GM15510 (cell line): ENCODE results near the gene ZNF780A.

Experiments
- POLR2A ChIP-seq: IDR thresholded peaks from 3 replicates; pipeline ENCODE4 v1.6.1; 2011; ENCODE audit warnings: borderline replicate concordance; ENCODE audit not compliant: insufficient read length; ENCODE audit errors: extremely low read depth

The ZNF780A gene

DNA sequence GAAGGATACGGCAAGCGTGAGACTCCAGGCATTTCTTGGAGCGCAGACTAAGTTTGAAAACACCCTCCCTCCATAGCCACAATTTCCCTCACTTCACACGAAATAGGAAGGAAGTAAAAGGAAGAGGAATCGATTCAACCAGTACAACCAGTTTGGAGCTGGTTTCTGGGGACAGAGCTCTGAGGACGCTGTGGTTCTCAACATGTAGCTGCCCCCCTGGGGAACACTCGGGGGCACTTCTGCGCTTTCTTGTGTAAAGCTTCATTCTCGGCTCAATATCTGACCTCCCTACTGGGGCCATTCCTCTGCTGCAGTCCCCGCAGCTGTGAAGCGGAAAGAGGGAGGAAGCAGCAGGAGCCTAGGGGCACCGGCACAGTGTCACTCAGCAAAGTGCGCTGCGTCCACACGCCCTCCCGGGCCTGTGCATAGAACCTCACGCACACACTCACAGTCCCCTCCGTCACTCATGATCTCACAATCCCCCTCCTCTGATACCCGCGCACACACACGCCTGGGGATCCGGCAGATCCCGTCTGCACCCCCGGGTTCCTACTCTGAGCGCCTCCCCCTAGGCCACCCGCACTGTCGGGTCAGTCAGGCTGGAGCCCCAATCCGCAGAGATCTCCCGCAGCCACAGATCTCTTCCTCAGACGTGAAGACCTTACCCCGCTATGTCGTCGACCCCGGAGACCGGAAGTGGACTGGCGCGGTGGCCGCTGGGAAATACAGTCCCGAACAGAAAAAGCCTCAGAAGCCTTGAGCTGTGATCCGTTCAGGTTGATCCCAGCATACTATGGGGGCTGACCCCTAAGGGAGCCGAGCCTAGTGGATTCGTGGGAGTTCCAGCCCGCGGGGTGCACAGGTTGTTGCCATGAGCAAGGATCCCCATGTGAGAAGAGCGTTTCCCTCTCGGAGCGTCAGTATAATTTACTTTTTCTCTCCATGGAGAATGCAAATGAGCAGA lies at the start of gene ZNF780A:
Gene ZNF780A (minus strand): TSS at position 703 of the 964 bp plus-strand sequence. CDS start 6,190 bp downstream, outside the sequence.
- TF ChIP-seq POLR2A, result peak; percentile 80

- no peak for TF ChIP-seq POLR2A
These were observed 49.0 kb upstream of the ZNF780A start for GRCh38 chr19:40139533-40140287.

DNA sequence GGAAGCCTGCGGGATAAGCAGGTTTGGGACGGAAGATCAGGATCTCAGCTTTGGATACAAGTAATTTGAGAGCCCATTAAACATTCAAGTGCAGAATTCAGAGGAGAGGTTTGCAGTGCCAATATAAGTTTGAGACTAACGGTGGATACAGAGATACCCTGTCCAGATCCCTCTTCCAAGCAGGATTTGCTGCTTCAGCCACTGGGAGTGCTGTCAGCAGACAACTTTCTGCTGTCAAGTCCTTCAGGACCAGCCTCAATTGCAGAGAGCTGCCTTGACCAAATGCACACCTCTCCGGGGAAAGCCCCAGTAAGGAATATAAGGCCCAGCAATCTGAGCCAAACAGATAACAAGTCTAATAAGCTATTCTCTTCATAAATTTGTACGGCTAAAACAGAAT lies 46.1 kb upstream of the ZNF780A start:
- no peak for TF ChIP-seq POLR2A

DNA sequence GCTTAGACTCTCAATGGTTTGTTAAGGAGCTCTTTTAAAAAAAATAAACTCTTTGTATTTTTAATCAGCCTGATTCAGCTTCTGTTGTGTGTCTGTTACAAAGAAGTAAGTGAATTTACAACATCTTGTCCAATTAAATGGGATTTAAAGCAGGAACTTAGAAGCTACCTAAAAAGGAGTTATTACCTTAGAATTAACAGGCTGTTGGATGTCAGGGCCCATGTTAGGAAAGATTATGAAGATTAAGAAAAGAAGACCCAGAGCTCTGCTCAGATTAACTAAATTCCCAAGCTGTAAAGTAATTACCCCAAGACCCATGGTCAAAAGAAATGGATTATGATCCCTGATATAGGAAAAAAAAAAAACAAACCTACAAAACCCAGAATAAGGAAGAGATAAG lies 44.1 kb upstream of the ZNF780A start:
- no peak for TF ChIP-seq POLR2A

DNA sequence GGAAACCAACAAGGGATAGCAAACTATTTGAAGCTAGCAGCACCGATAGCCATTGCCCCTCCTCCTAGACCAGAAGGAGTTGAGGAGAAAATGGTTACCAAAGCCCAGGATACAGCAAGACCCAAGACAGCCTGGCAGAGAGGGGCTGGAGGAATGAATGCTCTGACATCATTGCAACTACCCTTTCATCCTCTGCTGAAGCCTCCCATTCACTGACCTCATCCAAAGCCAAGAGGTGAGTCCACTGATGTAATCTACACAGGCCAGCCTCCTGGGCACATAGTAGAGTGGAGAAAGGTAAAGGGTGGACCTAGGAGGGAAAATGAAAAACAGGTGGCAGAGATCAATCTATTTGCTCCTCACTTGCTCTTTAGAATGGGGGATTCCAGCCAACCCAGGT lies 42.7 kb upstream of the ZNF780A start:
- no peak for TF ChIP-seq POLR2A

- no peak for TF ChIP-seq POLR2A
These were observed 39.3 kb upstream of the ZNF780A start for GRCh38 chr19:40130013-40130412.

DNA sequence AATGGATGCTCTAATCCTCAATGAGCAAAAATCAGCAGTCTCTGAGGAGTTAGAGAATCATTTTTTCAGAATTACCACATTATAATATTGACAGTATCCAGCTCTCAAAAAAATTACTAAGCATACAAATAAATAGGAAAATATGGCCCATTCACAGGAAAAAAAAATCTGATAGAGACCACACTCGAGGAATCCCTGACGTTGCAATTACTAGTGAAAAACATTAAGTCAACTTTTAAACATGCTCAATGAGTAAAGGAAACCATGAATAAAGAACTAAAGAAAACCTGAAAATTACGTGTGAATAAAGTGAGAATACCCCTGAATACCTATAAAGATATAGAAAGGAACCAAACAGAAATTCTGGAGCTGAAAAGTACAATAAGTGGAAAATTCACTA lies 38.7 kb upstream of the ZNF780A start:
- TF ChIP-seq POLR2A, result no peak

- TF ChIP-seq POLR2A, result no peak
These were observed 38.2 kb upstream of the ZNF780A start for GRCh38 chr19:40128991-40129390.

- TF ChIP-seq POLR2A, result no peak
These were observed 28.6 kb upstream of the ZNF780A start for GRCh38 chr19:40119380-40119779.

GRCh38 chr19:40116075-40116474 lies 25.3 kb upstream of the ZNF780A start:
- no peak for TF ChIP-seq POLR2A

DNA sequence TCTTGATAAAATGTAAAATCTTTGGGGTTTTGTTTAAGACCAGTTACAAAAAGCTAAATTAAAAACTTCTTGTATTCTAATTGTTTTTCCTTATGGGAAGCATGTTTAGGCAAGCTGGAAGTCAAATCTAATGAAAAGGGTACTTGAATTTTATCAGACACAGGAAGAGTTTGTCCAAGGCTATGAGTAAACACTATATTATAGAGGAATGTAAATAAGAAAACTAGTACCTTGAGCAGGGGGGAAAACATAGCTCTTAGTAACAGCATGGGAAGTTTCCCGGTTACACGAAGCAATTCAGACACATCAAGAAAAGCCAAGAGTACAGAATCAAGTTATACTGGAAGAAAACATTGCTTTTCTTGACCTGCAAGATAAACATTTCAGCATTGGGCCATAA lies 19.8 kb upstream of the ZNF780A start:
- no peak for TF ChIP-seq POLR2A

GRCh38 chr19:40104754-40105153 lies 14.0 kb upstream of the ZNF780A start:
- TF ChIP-seq POLR2A, result no peak

- TF ChIP-seq POLR2A, result no peak
These were observed 12.9 kb upstream of the ZNF780A start for GRCh38 chr19:40103600-40103999.

GRCh38 chr19:40101813-40102212 lies 11.1 kb upstream of the ZNF780A start:
- no peak for TF ChIP-seq POLR2A

DNA sequence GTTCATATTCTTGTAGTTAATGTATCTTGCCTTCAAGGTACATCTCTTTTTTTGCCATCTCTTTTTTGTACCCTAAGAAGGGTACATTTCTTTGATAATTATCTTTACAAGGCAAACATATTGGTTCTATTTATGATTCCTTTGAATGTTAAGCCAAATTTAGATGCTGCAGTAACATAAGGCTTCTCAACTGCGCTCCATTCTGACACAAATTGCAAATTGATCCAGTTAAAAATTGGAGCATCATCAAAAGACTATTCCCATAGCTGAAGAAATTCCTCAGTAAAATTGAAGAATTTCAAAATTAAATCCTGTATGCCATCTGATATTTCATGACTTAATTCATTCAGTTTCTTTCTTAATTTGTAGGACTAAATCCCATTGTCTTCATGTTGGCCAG lies 2.7 kb upstream of the ZNF780A start:
- TF ChIP-seq POLR2A, result no peak
